GM19025 (cell line): Measurements from ENCODE around the gene RPS3.
"Not testable (repeated sequence)": the region's sequence is repeated elsewhere in the genome, so short reads cannot be mapped to it uniquely, and the experiment has no call there.

Experiments used
- ATAC-seq: cut with Tn5 transposase; IDR thresholded peaks from one replicate; pipeline ENCODE4 v1.9.1; 2021; ENCODE audit warnings: mild to moderate bottlenecking, low read depth, moderate library complexity; ENCODE audit not compliant: unreplicated experiment

The RPS3 gene

DNA sequence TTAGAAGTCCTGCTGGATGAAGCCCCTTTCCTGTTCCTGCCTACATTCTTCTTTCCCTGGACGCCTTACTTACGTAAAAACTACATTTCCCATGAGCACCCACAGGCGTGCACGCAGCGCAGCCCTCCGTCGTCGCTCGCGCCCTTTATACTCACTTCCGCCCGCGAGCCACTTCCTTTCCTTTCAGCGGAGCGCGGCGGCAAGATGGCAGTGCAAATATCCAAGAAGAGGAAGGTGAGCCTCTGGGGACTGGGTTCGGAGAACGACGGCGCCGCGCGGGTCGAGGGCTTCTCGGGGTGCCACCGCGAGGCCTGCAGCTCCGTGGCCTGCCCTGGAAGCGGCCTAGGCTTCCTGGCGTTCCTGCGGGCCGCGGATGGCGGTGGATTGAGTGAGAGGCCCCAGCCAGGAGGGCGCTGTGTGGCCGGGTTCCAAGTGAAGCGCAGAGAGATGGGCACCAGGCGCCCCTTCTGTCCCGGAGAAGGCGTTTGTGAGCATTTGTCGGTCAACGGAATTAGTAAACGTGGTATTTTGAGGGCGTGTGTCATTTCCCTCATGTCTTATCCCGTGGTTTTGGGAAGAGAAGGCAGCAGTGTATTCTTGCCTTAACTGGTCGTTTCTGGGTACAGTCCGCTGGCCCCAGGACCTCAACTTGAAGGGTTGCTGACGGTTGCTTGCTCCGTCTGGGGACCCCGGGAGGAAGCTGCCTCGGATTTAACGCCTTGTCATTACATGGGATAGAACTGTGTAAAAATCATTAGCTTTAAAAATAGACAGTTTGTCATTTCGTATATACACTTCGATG, at the start of gene RPS3:
Gene RPS3 (plus strand): TSS at position 175 of the 802 bp plus-strand sequence. CDS start 30 bp downstream, at position 205.
- peak; percentile 92 for ATAC-seq

GRCh38 chr11:75349521-75350116, 49.7 kb upstream of the RPS3 start:
- no peak for ATAC-seq

DNA sequence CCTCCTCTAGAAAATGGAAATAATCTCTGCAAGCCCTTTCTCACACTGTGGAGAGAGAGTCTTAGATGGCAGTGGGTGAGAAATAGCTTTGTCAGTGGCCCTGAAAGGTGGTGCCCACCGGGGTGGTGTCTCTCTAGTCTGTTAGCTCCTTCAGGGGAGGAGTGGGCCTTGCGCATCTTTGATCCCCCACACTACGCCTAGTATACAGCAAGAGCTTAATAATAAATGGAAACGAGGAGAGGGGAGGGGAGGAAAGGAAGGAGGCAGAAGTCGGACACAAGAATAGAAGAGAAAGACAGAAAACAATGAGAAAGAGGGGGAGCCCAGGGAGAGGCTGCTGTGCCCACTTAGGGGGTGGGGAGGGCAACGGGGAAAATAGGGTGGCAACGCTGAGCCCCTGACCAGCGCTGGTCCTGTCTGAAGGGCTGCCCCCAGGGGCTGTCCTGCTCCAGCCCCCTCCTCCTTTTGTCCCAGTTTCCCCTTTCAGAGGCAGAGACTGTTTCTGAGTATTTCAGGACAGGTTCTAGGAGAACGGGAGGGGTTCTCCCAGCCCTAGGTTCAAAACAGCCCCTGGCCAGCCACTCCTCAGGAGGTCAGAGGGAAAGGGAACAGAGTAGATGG, 49.1 kb upstream of the RPS3 start:
- ATAC-seq: no peak

DNA sequence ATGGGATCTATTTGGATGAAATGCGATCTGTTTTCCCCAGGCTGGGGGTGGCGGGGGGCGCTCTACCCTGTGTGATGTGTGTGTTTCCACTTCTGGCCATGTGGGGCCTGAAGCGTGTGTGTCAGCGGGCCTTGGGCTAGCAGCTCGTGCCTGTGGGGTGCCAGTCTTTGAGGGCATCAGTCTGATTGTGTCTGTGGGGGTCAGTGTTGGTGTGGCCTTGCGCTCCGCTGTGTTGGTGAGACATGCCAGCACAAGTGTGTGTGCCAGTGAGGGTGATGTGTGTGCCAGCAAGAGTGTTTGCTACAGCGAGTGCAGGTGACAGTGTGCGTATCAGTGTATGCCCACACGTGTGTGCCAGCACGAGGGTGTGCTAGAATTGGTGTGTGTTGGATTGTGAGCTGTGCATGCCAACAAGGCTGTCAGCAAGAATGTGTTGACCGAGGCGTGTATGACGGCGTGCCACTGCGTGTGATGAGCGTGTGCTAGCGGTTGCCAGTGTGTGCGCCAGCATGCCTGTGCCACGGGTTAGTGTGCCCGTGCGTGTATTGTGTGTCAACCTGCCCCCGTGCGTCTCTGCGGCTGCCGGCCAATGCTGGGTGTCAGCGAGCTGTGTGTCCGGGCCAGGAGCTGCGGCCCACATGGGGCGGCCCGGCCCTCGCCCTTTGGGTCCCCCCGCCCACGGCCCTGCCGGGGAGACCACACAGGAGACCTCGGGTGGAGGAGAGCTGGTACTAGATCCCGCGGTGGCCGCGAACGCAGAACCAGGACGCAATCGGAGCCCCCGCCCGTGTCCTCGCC, 48.4 kb upstream of the RPS3 start:
- no peak for ATAC-seq

- no peak for ATAC-seq
These were observed 47.9 kb upstream of the RPS3 start, which contains the start of gene ARRB1 for GRCh38 chr11:75351541-75351790. ARRB1 (minus strand) TSS chr11:75351661; CDS start chr11:75351607, 54 bp downstream.

GRCh38 chr11:75351791-75352587, 47.3 kb upstream of the RPS3 start:
- no peak for ATAC-seq

GRCh38 chr11:75352588-75353206, 46.6 kb upstream of the RPS3 start:
- no peak for ATAC-seq

DNA sequence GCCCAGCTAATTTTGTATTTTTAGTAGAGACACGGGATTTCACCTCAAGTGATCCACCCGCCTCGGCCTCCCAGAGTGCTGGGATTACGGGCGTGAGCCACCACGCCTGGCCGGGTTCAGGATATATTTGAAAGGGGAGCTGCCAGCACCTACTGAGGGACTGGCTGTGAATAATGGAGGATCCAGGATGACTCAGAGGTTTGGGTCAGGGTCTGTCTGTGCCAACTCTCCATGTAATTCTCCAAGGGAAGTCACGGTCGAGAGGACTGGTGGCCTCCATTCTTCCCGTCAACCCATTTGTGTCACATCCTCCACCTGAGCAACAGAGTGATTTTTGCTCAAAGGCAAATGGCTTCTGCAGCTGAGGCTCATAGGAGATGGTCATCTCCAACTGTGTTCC, 44.3 kb upstream of the RPS3 start:
- ATAC-seq: no peak

DNA sequence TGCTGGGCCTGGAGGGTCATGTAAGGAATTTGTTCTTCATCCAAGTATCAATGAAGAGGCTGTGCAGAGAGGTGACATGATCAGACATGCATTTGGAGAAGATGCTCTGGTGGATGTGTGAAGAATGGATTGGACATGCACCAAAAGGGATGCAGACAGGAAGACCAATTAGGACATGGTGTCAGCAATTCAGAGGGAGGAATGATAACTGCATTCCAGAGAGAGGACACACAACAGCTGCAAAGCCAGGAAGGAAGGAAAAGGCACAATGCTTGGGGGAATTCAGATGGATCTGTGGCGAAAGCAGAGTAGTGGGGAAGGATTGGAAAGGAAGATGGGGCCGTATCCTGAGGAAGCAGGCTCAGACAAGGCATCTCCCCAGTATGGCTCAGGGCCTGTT, 42.7 kb upstream of the RPS3 start:
- no peak for ATAC-seq

GRCh38 chr11:75362285-75362684, 37.0 kb upstream of the RPS3 start:
- ATAC-seq: not testable (repeated sequence)

DNA sequence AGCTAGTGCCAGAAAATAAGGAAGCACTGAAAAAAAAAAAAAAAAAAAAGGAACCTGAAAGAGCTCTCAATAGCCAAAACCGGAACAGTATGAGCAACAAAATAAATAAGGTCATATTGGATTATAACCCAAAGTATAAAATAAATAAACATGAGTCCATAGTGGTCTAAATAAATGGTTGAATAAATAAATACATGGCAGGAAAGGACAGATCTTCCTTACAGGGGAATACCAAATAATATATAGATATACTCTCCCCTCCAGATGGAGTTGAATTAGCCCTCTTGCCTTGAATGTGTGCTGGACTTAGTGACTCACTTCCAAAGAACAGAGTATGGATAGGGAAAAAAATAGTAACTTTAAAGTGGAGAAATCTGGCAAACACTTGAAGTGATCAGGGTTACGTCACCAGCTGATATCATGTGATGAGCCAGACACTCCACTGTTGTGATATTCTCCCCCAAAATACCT, 33.6 kb upstream of the RPS3 start:
- no peak for ATAC-seq

DNA sequence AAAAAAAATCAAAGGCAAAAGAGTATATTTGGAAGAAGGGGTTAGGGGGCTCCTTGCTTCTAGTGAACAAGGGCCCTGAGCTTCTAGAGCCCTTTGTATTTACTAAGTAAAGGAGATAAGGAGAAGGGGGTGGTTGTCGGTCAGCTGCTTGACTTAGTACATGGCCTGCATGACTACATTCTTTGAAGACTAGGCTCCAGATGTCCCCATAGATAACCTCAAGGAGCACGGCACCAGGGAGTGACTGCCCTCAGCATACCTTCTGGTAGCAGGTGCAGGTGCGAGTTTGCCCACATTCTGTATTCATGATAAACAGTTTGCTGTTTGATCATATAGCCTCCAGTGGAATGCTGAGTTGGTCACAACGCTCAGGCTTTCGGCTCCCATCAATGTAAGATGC, 32.5 kb upstream of the RPS3 start:
- not testable (repeated sequence) for ATAC-seq

- no peak for ATAC-seq
These were observed 29.6 kb upstream of the RPS3 start for GRCh38 chr11:75369560-75370255.

GRCh38 chr11:75371949-75372876, 27.1 kb upstream of the RPS3 start:
- no peak for ATAC-seq

DNA sequence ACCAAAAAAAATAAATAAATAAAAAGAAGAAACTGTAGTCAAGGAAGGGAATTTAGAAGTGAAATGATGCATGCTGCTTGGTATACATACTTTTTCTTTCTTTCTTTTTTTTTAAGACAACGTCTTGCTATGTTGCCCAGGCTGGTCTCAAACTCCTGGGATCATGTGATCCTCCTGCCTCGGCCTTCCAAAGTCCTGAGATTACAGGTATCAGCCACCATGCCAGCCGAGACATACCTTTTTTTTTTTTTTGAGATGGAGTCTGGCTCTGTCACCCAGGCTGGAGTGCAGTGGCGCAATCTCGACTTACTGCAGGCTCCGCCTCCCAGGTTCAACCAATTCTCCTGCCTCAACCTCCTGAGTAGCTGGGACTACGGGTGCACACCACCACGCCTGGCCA, 26.1 kb upstream of the RPS3 start:
- no peak for ATAC-seq

DNA sequence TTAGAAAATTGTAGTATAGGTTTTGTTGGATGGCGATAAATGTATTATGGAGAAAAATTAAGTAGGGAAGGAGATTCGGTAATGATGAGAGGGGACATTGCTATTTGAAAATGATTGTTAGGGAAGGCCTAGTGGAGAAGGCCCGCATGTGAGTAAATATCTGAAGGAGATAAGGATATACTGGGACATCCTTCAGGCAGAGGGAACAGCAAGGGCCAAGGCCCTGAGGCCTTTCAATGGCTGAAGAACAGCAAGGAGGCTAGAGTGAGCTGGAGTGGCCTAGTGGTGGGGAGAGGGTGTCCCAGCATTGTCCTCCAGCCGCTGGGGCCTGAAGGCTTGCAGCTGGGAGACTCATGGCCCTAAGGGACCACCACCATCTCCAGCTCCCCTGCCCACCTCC, 24.7 kb upstream of the RPS3 start:
- ATAC-seq: no peak

DNA sequence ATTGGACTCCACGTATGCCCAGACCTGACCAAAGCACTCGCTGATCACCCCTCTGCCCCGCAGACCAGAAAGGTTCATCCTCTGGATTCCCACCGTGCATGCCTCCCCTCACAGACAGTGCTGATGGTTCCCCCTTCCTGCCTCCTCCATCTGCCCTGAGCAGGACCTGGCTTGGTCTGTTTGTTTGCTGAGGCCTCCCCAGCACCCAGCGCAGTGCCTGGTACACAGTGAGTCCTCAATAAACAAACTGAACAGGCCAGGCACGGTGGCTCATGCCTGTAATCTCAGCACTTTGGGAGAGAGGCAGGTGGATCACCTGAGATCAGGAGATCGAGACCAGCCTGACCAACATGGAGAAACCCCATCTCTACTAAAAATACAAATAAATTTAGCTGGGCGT, 23.7 kb upstream of the RPS3 start:
- ATAC-seq: no peak

DNA sequence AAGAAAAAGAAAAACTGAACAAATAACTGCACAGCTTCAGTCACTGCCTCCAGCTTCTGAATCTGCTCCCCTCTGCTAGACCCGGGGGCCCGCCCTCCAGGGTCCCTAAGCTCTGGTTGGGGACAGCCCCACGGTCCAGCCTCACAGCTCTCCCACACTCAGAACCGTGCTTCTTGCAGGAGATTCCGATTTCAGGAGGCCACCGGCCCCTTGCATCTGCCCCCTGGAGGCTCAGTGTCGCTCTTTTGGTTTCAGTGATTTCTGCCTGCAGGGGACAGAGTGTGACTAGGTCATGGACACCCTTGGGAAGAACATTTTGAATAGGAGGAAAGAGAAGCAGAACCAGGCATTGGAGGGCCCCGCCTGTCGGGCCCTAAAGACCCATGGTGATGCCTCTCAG, 23.1 kb upstream of the RPS3 start:
- no peak for ATAC-seq
